Measurements from ENCODE around the gene CD99L2. TPM values are rescaled to one million over a fixed set of nuclear protein-coding genes. Genes with fewer than 3 reads are reported as not detected.

Gene CD99L2
- total RNA-seq, 4 donors from 2014 or later = 51.3 to 92.7 (median 58.7) TPM

- no peaks in the 10 kb centered on the region for H3K36me3 ChIP-seq
- intact Hi-C loops (cut with DNase I; ENCODE audit: low total_unique reads) = no loop called here
- H3K4me1 ChIP-seq = no peaks in the 10 kb centered on the region
- H3K27me3 ChIP-seq = no peaks in the 10 kb centered on the region
- no peaks in the 10 kb centered on the region for H3K9me3 ChIP-seq
- TF ChIP-seq POLR2A (IDR thresholded peaks at IDR 0.05) (no peak), CTCF (IDR thresholded peaks at IDR 0.05) (no peak)
- H3K4me3 ChIP-seq = no peak overlapping the region
- no peak overlapping the region for H3K27ac ChIP-seq
- DNase-seq = no peak
Observed at GRCh38 chrX:150845091-150845490, 53.4 kb downstream of the CD99L2 start.

GRCh38 chrX:150844016-150844415 is 54.5 kb downstream of the CD99L2 start:
- Histone ChIP-seq H3K36me3 (no peaks in the 10 kb centered on the region), H3K4me3 (no peak overlapping the region), H3K27ac (no peak overlapping the region), H3K9me3 (no peaks in the 10 kb centered on the region), H3K4me1 (no peaks in the 10 kb centered on the region), H3K27me3 (no peaks in the 10 kb centered on the region)
- intact Hi-C loops (cut with DNase I; ENCODE audit: low total_unique reads) = no loop called here
- no peak for DNase-seq
- no peak for TF ChIP-seq CTCF (IDR thresholded peaks at IDR 0.05)
- TF ChIP-seq POLR2A (IDR thresholded peaks at IDR 0.05) = no peak

- intact Hi-C loops (cut with DNase I; ENCODE audit: low total_unique reads) = no loop called here
- no peak overlapping the region for H3K4me3 ChIP-seq
- H3K27ac ChIP-seq = no peak overlapping the region
- no peaks in the 10 kb centered on the region for H3K9me3 ChIP-seq
- no peaks in the 10 kb centered on the region for H3K27me3 ChIP-seq
- H3K4me1 ChIP-seq = no peaks in the 10 kb centered on the region
- TF ChIP-seq POLR2A (IDR thresholded peaks at IDR 0.05) (no peak), CTCF (IDR thresholded peaks at IDR 0.05) (no peak)
- no peak for DNase-seq
- no peaks in the 10 kb centered on the region for H3K36me3 ChIP-seq
Observed at GRCh38 chrX:150842198-150842685, 56.2 kb downstream of the CD99L2 start.

- DNase-seq = no peak
- H3K4me3 ChIP-seq = no peak overlapping the region
- intact Hi-C loops (cut with DNase I; ENCODE audit: low total_unique reads) = no loop called here
- no peaks in the 10 kb centered on the region for H3K27me3 ChIP-seq
- no peaks in the 10 kb centered on the region for H3K4me1 ChIP-seq
- H3K27ac ChIP-seq = no peak overlapping the region
- TF ChIP-seq POLR2A (IDR thresholded peaks at IDR 0.05) = no peak
- no peaks in the 10 kb centered on the region for H3K9me3 ChIP-seq
- no peaks in the 10 kb centered on the region for H3K36me3 ChIP-seq
Observed at GRCh38 chrX:150841456-150842197, 56.8 kb downstream of the CD99L2 start.

GRCh38 chrX:150837845-150838244 is 60.6 kb downstream of the CD99L2 start:
- H3K4me1 ChIP-seq = no peaks in the 10 kb centered on the region
- intact Hi-C loops (cut with DNase I; ENCODE audit: low total_unique reads) = no loop called here
- no peak overlapping the region for H3K27ac ChIP-seq
- H3K4me3 ChIP-seq = no peak overlapping the region
- no peaks in the 10 kb centered on the region for H3K9me3 ChIP-seq
- TF ChIP-seq CTCF (IDR thresholded peaks at IDR 0.05) (no peak), POLR2A (IDR thresholded peaks at IDR 0.05) (no peak)
- H3K27me3 ChIP-seq = no peaks in the 10 kb centered on the region
- no peak for DNase-seq
- H3K36me3 ChIP-seq = no peaks in the 10 kb centered on the region

All from uterus (tissue), 4 donors.